GM18508 (cell line): ENCODE measurements around the gene FILIP1L.

Experiments used
- ATAC-seq: cut with Tn5 transposase; IDR thresholded peaks from one replicate; pipeline ENCODE4 v1.9.1; 2021; ENCODE audit warnings: moderate number of reproducible peaks; ENCODE audit not compliant: insufficient read depth, unreplicated experiment

FILIP1L gene

GRCh38 chr3:99984668-99985067 lies 129.6 kb downstream of the FILIP1L start:
- ATAC-seq, result no peak

GRCh38 chr3:99984139-99984538 lies 130.2 kb downstream of the FILIP1L start:
- ATAC-seq, result no peak

DNA sequence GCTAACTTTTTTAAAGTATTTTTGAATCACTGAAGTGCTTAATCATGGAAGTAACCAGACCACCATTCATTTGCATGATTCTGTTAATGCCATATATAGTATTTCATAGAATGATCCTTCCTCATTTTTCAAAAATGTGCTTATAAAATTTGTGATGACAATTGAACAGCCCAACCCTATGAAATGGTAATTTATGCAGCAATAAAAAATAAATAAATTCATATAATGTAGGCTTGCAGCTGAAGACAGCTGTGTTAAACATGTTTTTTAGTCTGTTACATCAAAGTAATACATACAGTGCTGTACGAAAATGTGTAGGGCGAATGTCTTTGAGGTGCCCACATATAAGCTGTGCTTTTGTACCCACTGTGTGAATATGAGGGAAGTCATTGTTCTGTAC lies 131.7 kb downstream of the FILIP1L start:
- ATAC-seq, result no peak

DNA sequence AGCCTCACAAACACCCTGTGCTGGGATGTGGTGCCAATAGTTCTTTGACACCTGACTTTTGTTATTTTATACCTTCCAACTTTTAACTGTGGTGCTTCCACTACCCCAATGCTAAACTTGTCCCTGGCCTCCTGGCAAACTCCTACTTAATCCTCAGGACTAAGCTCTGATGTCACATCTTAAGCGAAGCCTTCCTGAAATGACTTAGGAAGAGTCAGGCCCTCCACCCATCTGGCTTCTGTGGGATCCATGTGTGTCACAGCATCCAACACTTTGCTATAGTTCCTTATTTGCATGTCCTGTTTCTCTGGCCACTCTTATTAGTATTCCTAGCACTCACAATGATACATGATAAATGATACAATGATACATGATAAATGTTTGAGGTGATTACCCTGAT lies 133.2 kb downstream of the FILIP1L start:
- no peak for ATAC-seq

DNA sequence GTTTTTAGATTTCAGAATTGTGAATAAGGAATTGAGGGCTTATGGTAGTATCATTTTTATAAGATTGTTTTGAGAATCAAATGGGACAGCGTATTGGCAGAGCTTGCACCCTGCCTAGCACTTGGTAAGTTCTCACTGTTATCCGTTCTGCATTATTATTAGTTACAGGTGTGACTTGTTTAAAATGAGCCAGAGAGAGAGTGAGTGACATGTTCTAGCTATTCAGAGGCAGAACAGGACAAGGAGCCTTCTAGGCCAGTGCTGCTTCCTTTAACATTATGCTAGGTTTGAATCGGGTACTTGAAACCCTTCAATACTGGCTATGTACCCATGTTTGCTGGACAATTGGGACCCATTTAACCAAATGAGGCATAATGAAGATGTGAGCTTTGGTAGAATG lies 133.7 kb downstream of the FILIP1L start:
- no peak for ATAC-seq

DNA sequence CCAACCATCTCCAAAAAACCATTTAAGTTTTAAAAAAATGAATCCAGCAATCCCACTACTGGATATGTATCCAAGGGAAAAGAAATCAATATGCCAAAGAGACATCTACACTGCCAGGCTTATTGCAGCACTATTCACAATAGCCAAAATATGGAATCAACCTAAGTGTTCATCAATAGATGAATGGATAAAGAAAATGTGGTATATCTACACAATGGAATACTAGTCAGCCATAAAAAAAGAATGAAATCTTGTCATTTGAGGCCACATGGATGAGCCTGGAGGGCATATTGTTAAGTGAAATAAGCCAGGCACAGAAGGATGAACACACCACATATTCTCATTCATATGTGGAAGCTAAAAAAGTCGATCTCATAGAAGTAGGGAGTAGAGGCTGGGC lies 136.1 kb downstream of the FILIP1L start:
- no peak for ATAC-seq

GRCh38 chr3:99976584-99976983 lies 137.7 kb downstream of the FILIP1L start:
- no peak for ATAC-seq

DNA sequence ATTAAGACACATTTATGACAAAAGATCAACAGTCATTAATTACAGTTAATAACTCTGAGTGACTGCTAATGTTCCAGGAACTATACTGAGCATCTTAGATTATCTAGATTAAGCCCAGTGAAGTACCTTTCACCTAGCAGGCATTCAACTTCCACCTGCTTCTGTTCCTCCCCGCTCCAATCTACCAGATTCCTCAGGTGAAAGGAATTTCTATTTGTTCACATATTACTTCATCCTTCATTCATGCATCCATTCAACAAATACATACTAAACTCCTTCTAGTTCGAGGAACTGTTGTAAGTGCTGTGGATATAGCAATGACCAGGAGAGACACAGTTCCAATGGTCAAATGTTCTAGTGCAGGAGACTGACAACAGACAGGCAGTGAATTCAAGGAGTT lies 139.3 kb downstream of the FILIP1L start:
- ATAC-seq, result no peak

GRCh38 chr3:99972380-99973104 lies 141.8 kb downstream of the FILIP1L start:
- ATAC-seq, result no peak

DNA sequence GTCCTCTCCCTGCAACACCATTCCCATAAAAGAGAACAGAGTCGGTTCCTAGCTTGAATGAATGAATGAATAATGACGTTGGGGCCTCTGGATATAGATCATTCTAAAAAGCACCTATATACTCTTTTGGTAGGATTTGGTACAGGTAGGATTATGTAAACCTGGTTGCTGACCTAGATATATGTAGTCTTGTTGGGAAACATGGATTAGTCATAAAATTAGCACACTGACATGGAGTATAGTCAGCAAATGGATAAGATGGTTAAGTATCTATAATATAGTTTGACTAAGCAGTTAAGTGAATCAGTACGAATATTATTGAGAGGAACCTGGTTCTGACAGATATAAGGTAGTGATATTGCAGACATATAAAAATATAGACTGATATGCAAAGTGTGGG lies 142.5 kb downstream of the FILIP1L start:
- ATAC-seq, result no peak

DNA sequence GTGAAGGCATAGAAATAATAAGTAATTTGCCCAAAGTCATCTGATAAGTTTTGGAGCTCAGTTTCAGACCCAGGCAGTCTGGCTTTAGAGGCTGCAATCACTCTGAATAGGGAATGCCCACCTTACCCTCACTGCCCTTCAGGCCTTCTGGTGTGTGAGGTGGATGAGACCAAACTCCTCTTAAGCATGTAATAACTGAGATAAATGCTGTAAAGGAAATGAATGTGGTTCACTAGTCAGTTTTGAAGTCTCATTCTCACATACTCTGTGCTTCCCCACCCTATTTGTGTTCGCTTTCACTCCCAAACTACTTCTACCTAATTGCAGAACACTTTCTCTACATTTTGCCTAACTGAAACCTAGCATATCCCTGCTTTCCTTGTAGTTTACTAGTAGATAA lies 144.1 kb downstream of the FILIP1L start:
- ATAC-seq, result peak; percentile 94

- no peak for ATAC-seq
Measured at GRCh38 chr3:99969136-99969535, 145.2 kb downstream of the FILIP1L start.

GRCh38 chr3:99967796-99968195 lies 146.5 kb downstream of the FILIP1L start:
- ATAC-seq, result no peak

DNA sequence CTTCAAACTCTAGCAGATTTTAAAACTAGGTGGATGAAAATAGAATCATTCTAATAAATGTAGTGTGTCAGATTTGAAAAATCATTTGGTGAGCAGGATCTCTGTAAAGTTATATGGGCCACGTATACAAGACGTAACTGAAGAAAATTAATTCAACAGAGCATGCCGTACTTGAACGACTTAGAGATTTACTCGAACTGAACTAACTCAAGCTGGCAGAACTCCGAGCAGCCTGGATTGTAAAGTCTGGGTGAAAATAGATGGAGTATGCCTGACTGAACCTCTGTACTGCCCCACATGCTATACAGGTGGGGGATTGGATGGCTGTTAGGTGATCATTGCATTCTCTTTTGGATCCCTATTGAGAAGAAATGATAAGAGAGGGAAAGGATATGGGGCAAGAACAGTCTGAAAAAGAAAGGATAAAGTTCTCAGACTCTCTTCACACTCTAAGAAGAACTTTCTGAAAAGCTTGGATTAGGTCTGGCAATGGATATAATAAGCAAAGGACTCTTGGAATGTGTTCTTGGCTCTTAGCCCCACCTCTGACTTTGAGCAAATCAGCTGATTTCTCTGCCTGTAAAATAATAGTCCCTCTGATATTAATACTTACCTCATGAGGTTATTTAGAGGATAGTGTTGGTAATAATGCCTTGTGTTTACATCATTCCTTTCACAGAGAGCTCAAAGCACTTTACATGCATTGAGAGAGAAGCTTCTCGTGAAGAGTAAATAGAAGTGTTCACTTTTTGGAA lies 147.5 kb downstream of the FILIP1L start:
- no peak for ATAC-seq

GRCh38 chr3:99965681-99966408 lies 148.5 kb downstream of the FILIP1L start:
- no peak for ATAC-seq

- no peak for ATAC-seq
Measured at GRCh38 chr3:99965077-99965476, 149.2 kb downstream of the FILIP1L start.

- no peak for ATAC-seq
Measured at GRCh38 chr3:99962703-99963102, 151.6 kb downstream of the FILIP1L start.

DNA sequence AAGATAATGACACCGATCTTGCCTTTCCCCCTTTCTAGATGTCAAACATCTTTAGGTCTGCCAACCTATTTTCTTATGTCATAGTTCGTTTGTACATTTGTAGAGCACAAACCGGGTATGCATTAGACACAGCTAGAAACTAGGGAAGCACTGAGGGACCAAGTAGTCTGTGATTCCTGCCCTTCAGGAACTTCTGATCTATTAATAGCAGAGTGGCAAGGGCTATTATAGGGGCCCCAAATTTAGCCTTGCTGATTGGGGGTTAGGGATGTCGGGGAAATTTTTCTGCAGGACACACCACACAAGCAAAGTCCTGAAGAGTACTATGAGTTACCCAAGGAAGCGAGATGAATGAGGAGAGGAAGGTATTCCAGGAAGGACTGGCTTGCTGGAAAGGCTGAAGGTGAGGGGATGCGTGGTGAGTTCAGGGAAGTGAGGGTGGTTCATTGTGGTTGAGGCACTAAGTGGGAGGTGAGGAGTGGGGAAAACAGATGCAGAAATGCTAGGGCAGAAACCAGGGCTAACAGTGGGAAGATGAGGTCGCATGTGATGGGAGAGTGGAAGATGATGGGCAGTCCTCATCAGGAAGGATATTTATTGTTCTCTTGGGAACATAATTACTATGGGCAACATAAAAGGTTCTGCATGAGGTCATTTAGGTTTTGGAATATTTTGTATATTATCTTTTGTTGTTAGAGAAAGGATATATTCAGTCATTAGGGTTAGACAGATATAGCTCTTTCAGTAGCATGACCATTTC lies 152.4 kb downstream of the FILIP1L start:
- ATAC-seq, result no peak

GRCh38 chr3:99960941-99961340 lies 153.4 kb downstream of the FILIP1L start:
- no peak for ATAC-seq

- ATAC-seq, result no peak
Measured at GRCh38 chr3:99960123-99960878, 154.0 kb downstream of the FILIP1L start.
